Upper lobe of left lung (tissue), 4 donors: ENCODE measurements around the gene RALGDS.

ENCODE experiments used
- POLR2A ChIP-seq, 4 donors: fragments of 450-650 bp; IDR thresholded peaks; one replicate each; pipeline ENCODE4 v1.5.1; 2016 to 2017; ENCODE audit warnings: antibody characterized with exemption in 4 of 4, mild to moderate bottlenecking in 2 of 4
- TF ChIP-seq, protein P1 (sequence below), 6 experiments: fragments of 450-650 bp in 4 of 6; fragments of 200-600 bp in 2 of 6; sonication (generic) in 2 of 6; IDR thresholded peaks; one replicate each; pipeline ENCODE4 v1.5.1; 2016 to 2019; ENCODE audit warnings: antibody characterized with exemption in 6 of 6

DNA sequence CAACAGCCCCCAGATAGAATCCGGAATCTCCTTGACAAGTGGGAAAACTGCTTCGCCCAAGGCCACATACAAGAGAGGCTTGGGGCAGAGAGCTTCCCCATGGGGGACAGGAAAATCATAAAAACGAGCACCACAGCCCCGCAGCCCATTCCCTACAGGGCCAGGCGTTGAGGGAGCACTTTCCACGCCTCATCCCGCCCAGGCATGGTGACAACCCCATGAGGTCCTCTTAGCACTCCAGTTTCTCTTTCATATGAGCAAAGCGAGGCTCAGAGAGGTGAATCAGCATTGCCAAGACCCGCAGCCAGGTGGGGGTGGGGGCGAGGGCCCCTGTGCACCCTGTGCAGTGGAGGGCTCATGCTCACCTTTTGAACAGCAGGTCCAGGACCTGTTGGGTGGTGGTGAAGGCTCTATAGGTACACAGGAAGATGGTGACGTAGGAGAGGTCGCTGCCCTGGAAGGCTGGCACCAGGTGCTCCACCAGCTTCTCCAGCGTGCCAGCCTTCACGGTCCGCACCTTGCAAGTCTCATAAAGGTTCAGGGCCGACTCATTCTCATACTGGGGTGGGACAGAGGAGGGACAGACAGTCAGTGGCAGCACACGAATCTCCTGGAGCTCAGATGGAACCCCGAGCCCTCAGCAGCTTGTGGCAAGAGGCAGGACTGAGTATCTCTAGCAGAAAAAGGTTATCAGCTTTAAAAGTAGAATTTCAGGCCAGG lies 10.9 kb downstream of the RALGDS start:
- TF ChIP-seq, protein P1, sequence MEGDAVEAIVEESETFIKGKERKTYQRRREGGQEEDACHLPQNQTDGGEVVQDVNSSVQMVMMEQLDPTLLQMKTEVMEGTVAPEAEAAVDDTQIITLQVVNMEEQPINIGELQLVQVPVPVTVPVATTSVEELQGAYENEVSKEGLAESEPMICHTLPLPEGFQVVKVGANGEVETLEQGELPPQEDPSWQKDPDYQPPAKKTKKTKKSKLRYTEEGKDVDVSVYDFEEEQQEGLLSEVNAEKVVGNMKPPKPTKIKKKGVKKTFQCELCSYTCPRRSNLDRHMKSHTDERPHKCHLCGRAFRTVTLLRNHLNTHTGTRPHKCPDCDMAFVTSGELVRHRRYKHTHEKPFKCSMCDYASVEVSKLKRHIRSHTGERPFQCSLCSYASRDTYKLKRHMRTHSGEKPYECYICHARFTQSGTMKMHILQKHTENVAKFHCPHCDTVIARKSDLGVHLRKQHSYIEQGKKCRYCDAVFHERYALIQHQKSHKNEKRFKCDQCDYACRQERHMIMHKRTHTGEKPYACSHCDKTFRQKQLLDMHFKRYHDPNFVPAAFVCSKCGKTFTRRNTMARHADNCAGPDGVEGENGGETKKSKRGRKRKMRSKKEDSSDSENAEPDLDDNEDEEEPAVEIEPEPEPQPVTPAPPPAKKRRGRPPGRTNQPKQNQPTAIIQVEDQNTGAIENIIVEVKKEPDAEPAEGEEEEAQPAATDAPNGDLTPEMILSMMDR (IDR thresholded peaks at IDR 0.05), result no peak
- no peak for TF ChIP-seq POLR2A (IDR thresholded peaks at IDR 0.05)
